Inflammatory macrophage treated with lipopolysaccharide for 4 hours (primary cell): Measurements from ENCODE around the gene TSPAN14.
"Not testable (repeated sequence)": the region's sequence is repeated elsewhere in the genome, so short reads cannot be mapped to it uniquely, and the experiment has no call there.

Experiments
- DNase-seq: peaks from one replicate; pipeline ENCODE4 v3.0.0-alpha.2; 2020

The TSPAN14 gene

DNA sequence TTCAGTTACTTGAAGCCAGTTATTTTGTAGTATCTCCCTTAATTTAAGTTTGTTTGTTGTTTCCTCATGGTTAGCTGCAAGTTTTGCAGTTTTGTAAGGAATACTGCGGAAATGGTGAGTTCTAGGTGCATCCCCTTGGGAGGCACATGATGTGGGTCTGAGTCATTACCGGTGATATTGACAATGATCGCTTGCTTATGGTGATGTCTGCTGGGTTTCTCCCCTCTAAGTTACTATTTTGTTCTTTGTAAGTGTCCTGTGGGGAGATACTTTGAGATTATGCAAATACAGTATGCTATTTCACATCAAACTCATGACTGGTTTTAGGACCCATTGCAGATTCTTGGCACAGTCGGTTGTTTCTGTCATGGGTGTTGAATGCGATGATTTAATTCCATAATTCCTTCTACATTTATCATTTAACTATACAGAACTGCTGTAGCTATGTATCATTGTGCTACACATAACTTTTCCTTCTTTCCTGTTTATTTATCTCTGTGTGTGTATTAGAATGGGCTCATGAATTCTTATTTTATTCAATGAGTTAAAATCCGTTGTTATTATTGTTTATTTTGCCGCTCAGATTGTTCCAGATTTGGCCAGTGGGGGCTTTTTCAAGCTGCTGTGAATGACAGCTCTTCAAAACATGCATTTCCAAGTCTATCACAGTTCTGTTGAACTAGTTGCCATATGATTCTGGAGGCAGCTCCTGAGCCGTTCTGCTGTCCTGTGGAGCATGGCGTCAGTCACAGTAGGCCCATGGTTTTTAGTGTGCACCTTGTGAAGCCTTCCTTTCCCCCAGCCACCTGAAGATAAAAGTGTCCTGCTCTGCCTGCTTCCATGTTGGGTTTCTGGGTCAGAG, 18.4 kb downstream of the TSPAN14 start:
- DNase-seq, result peak; percentile 95

DNA sequence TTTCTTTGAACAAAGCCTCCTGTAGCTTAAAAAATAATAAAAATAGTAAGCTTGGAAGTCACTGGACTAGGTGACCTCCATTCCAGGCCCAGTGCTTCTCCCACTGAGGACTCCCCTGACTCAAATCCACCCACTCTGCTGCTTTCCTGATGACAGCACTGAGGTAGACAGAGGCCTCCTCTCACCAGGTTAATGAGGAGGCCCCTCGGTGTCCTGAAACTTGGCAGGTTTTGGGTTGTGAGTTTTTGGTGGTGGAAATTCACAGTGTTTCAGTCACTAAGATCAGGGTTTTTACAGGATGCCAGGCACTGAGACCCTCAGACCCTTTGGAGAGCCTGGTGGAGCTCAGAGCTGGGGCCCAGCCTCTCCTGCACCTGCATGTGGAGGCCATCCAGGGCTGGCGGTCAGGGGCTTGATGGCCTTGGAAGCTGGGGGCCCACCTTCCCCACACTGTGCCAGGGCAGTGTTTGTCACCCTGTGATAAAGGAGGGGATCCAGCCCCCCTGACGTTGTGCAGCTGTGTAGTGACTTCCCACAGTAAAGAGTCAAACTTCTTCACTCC, 19.1 kb downstream of the TSPAN14 start:
- no peak for DNase-seq

DNA sequence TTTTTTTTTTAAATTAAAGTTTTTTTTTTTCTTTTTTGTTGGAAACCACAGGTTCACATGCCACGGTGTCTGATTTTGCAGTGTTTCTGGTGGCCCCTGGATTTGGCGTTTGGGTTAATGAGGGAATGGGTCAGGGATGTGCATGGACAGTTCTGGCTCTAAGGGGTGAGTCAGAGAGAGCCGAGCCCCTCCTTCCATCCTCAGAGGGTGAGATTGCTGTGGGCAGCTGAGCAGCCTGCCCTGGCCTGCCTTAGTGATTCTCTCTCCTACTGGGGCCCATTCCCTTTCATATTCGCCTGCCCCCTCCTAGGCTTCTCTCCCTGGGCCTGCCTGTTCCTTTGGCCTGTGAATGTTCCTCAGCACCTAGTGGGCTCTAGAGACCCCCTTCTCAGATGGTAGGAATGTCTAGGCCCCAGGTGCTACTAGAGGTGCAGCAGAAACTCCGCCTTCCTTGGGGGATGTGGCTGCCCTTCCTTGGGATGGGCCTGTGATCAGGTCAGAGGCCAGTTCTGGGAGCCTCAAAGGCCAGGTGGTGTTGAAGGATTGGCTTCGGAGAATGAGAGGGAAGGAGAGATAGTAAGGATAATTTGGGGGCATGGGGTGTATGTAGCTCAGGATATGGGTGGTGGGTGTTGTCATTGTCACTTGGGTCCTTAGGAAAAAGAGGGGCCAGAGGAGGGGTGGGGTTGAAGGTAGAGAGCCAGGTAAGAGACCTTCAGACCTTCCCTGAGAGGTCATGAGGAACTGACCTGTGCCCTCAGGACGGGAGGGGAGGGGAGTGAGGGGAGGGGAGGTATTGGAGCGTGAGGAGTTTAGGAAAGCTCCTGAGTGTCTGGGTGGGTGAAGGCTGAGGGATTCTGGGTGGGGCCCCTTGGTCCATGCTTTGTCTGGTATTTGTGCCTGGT, 19.8 kb downstream of the TSPAN14 start:
- DNase-seq, result no peak

DNA sequence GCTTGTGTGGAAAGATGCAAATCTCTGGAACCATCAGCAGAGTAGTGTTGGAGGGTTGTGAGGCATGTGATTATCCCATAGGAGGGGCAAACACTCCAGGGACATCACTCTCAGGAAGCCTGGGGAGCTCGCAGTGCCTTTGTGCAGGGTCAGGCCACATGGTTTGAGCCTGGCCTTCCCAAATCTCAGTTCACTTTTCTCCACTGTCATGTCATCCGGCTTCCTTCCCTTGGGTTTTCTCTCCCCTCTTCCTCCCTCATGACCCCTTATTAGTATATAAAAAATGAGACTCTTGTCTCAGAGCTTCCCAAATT, 20.4 kb downstream of the TSPAN14 start:
- DNase-seq, result no peak

DNA sequence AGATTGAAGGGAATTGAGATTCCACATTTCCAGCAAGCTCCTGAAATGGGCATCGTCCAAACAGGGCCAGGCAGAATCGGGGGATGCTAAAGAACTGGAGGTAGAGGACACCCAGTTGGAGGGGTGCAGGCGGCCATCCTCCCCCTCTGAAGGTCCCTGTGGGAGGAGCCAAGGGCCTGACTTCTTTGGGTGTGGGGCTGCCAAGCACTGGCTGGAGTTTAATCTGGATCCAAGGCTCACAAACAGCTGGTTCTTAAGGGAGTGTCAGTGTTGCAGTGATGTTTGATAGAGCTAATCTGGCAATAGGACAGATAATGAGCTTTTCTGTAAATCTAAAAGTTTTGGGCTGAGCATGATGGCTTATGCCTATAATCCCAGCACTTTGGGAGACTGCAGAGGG, 20.8 kb downstream of the TSPAN14 start:
- DNase-seq, result no peak

DNA sequence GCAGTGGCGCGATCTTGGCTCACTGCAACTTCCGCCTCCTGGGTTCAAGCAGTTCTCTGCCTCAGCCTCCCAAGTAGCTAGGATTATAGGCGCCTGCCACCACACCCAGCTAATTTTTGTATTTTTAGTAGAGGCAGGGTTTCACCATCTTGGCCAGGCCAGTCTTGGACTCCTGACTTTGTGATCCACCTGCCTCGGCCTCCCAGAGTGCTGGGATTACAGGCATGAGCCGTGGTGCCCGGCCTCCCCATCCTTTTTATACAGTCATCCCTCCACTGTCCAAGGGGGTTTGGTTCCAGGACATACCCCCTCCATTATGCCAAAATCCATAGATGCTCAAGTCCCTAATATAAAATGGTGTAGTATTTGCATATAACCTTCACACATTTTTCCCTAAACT, 21.5 kb downstream of the TSPAN14 start:
- not testable (repeated sequence) for DNase-seq

DNA sequence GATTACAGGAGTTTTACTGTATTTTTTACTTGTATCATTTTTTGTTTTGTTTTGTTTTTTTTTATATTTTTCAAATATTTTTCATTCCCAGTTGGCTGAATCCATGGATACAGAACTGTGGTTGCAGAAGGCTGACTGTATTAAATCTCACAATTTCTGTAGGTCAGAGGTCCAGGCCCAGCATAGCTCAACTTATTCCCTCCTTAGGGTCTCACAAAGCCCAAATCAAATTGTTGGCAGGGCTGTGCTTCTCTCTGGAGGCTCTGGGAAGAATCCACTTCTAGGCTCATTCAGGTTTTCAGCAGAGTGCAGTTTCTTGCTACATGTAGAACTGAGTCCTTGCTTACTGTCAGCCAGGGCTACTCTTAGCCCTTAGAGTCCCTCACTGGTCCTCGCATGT, 22.6 kb downstream of the TSPAN14 start:
- no peak for DNase-seq

DNA sequence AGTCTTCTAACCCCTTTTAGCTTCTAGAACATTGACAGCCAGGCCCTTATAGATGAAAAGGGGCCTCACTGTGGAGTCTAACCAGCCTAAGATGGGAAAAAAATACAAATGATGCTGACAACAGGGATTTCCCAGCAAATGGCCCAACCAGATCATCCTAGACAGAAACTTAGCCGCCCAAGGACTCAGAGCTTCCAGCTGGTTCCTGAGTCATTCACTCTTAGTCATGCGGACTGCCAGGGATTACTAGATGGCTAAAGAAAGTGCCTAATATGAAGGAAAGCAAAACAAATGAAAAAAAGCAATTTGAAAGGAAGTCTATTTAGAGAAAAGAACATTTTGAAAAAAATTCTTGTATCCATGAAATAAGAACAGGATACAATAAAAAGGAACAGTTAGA, 23.7 kb downstream of the TSPAN14 start:
- DNase-seq, result peak; percentile 97

DNA sequence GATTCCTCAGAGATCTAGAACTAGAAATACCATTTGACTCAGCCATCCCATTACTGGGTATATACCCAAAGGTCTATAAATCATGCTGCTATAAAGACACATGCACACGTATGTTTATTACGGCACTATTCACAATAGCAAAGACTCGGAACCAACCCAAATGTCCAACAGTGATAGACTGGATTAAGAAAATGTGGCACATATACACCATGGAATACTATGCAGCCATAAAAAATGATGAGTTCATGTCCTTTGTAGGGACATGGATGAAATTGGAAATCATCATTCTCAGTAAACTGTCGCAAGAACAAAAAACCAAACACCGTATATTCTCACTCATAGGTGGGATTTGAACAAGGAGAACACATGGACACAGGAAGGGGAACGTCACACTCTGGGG, 26.3 kb downstream of the TSPAN14 start:
- not testable (repeated sequence) for DNase-seq

DNA sequence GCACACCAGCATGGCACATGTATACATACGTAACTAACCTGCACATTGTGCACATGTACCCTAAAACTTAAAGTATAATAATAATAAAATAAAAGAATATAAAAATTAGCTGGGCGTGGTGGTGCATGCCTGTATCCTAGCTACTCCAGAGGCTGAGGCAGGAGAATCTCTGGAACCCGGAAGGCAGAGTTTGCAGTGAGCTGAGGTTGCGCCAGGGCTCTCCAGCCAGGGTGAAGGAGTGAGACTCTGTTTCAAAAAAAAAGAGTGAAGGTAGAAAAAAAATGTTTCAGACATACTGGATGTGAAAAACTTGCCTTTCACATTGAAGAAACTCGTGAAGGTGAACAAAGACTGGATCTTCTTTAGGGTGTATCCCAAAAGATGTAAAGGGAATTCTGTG, 26.7 kb downstream of the TSPAN14 start:
- no peak for DNase-seq

DNA sequence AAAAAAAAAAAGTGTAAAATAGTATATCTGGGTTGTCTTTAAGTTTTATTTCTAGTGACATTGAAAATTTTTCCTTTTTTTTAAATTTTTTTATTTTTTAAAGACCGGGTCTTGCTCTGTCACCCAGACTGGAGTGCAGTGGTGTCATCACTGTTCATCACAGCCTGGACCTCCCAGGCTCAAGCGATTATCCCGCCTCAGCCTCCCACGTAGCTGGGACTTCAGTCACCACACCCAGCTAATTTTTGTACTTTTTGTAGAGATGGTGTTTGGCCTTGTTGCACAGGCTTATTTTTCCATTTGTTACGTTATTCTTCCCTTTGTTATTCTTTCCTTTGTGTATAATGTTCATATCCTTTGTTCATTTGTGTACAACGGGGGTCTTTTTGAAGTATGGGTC, 30.1 kb downstream of the TSPAN14 start:
- peak; percentile 87 for DNase-seq

DNA sequence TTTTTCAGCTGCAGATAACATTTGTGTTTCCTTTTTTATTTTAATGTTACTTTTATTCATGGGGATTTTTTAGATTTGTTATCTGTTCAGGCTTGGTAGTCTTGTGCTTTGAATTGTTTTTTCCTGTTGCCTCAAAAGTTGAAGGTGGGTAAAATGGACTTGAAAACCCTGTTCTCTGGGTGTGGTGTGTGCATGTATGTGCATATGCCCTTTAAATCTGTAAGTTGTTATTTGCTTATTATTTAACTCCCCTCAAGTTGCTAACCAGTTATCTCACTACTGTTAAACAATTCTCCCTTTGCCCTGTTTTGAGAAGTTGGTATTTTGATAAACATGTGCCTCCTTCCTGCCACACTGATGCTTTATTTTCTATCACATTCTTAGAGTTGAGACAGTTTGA, 30.6 kb downstream of the TSPAN14 start:
- DNase-seq, result no peak

DNA sequence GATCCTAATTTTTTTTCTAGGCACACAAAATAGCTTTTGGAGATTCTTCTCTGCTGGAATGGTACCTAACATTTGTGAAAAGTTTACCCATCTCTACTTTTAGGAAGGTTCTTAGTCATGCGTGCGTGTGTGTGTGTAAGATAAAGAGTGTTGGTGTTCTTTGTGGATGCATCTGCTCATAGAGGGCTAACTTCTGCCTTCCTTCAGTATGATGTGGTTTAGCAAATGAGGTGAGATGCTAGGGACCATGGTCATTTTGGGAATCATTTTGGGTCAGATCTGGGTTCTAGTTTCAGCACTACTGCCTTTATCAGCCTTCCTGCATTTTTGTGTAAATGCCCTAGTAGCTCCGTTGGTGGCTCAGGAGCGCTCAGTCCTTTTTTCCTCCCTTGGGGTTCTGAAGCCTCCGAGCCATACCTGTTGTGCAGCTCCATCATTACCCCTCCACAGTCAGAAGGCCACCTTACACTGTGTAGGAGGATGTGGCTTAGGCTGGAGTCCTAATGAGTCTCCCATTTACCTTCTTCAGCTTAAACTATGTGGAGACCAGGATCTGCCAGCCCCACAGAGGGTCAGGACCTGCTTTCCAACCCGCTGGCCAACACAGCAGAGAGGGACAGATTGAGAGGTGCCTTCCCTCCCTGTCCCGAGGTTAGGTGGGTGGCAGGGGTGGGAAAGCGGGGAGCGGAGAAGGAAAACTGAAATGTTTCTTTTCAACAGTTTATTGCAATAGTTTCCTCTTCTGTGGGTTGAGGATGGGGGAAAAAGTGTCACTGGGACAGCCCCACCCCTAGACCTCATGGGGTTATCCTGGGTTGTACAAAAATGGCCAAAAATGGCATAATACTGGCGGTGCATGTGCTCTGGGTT, 31.2 kb downstream of the TSPAN14 start:
- DNase-seq, result peak; percentile 95

DNA sequence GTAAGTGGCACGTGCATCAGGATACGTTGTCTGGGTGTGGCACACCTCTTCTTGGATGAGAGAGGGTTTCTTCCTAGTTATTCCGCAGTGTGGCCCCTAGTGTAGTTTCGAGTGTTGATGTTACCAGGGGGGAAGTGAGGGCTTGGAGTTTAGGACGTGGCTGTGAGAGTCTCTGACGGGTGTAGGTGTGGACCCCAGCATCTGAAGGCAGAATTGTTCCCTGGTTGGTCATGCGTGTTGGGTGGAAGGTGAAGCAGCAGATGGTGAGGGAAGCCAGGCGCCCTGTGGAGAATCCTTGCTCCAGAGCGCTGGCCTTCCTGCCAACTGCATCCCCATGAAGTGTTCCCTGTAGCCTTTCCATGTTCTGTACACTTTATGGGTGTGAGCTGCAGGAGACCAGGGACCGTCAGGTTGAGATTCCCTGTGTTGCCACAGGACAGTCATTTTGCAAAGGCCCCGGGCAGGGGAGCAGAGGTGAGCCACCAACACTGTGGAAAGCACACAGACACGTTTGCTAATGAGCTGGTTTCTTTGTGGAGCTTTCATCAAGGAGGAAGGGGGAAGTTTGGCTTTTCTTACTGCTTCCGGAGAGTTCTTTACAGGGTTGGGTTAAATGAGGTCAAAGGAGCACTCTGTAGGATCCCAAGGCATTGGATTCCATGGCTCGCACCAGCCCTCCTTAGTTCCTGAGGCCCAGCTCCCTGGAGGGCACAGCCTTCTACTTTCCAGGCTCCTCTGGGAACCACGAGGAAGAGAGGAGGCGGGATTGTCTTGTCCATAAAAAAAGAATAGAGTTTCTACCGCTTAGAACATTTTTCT, 32.0 kb downstream of the TSPAN14 start:
- peak; percentile 82 for DNase-seq

DNA sequence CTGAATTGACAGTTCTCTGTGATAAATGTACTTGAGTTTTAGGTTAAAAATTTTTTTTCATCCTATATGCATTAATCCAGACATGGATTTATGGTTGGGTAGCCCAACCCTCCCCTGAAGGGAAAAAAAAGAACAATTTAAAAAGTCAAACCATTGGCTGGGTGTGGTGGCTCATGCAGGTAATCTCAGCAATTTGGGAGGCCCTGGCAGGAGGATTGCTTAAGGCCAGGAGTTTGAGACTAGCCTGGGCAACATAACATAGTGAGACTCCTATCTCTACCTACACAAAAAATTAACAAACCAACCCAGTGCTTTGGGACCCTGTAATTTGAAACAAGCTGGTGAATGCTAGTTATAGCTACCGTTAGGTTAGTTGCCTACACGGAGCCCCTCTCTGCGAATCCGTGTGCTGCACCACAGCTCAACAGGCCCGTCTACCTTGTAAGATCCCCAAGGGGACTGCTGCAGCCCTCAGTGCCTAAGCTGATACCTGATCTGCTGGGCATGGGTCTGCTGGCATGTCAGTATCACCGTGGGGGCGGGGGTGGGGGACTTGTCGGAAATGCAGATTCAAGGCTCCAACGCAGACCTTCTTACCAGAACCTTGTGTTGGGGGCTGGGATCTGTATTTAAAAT, 32.8 kb downstream of the TSPAN14 start:
- DNase-seq, result no peak

DNA sequence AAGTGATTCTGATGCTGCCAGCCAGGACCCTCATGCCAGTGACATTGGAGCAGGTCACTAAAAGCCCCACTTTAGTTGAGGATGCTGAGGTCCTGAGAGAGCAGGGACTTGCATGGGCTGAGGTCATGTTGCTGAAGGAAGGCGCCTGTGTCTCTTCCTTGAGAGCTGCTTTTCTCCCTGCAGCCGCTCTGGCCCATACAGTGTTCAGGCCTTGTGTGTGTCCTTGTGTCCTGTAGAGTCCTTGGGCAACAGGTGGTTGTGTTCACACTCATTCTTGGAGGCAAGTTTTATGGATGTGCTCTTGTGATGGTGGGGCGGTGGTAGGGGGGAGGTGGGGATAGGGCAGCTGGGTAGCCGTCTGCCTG, 33.3 kb downstream of the TSPAN14 start:
- DNase-seq, result no peak

DNA sequence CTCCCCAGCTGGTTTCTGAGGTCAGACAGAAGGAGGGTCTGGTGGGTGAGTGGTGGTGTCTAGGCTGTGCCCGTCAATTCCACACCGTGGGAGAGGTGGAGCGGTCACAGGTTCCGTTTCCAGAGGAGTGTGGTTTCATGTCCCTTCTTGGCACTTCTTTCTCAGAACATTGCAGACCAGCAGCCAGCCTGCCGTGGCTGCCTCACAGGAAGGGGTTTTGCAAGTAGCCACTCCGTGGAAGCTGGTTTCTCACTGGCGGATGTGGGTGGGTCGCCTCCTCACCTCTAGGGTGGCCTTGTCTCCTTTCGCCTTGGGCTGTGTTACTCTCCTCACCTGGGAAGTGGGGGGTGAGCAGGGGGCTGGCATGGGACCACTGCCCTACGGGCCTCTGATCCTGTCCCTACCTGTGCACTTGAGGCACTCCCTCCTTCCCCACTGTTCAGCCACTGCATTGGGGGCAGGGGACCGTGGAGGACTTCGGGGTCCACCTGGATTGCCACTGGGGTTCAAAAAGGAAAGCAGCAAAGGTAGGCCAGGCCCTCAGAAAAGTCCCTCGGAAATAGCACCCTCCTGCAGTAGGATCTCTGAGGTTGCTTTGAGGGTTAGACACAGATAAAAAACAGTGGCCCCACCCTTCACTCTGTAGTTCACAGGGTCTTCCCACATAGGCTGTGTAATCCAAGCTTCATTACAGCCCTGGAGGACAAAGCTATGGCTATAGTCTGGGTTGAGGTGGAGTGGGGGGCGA, 33.9 kb downstream of the TSPAN14 start:
- peak; percentile 92 for DNase-seq

DNA sequence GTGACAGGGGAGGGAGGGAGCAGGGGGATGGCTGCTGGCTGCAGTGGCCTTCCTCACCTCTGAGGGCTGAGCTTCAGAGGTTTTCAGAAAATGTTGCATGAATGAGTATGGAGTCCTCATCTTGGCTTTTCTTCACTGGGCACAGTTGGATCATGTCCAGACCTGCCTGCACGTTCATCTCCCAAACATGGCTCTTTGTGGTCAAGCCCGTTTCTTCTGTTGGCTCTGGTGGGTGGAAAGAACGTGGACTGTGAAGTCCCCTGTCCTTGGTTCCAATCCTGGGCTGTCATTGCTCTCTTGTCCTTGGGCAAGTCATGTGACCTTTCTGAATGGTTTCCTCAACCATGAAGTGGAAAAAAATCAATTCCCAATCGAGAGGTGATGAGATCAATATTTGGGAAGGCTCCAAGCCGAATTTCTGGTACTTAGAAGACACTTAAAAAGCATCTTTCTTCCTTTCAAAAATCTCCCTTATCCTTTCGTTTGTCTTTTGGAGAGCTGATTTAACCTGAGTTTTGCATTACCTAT, 34.5 kb downstream of the TSPAN14 start:
- DNase-seq, result no peak

DNA sequence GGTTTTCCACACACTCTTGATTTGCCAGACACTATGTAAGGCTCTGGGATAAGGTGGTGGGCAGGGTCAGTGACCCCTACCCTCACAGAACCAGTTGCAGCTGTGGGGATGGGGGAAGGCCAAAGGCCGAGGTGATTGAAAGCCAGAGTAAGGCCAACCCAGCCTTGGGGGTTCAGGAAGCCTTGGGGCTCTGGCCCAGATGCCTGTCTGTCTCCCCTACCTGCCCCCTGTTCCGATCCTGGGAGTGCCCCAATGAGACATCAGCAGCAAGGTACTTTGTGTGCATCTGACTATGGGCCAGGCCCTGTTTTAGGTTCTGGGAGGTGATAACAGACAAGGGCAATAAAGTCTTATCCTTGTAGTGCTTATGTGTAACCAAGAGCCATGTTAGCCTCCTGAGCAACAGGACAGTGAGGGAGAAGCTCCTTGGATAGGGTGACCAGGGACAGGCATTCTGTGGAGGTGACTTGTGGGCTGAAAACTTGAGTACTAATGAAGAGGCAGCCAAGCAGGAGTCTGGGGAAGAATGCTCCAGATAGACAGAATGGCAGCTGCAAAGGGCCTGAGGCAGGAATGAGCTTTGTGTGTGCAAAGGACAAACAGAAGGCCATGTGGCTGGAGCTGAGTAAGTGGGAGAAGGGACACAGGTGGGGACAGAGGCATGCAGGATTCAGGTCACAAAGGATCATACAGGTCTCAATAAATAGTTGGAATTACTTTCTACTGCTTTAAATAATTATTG, 35.4 kb downstream of the TSPAN14 start:
- DNase-seq, result no peak
